GM18867 (cell line): ENCODE data around the gene HS3ST1.

Source experiments
- ATAC-seq: cut with Tn5 transposase; IDR thresholded peaks from one replicate; pipeline ENCODE4 v1.9.1; 2021; ENCODE audit warnings: mild to moderate bottlenecking, moderate library complexity; ENCODE audit not compliant: unreplicated experiment

The HS3ST1 gene

GRCh38 chr4:11428231-11428898, at the start of gene HS3ST1:
HS3ST1 (minus strand) TSS chr4:11428894; CDS start chr4:11400005, 28,889 bp downstream.
- ATAC-seq, result peak; percentile 29

- ATAC-seq, result no peak
Measured at GRCh38 chr4:11475871-11476270, 47.2 kb upstream of the HS3ST1 start.

GRCh38 chr4:11474146-11474545, 45.5 kb upstream of the HS3ST1 start:
- ATAC-seq, result no peak

- no peak for ATAC-seq
Measured at GRCh38 chr4:11472535-11472934, 43.8 kb upstream of the HS3ST1 start.

- ATAC-seq, result peak; percentile 77
Measured at GRCh38 chr4:11471618-11472017, 42.9 kb upstream of the HS3ST1 start.

GRCh38 chr4:11471046-11471441, 42.4 kb upstream of the HS3ST1 start:
- ATAC-seq, result no peak

- ATAC-seq, result peak; percentile 52
Measured at GRCh38 chr4:11470438-11471045, 41.8 kb upstream of the HS3ST1 start.

- ATAC-seq, result peak; percentile 77
Measured at GRCh38 chr4:11469650-11470437, 41.1 kb upstream of the HS3ST1 start.

- no peak for ATAC-seq
Measured at GRCh38 chr4:11468901-11469300, 40.2 kb upstream of the HS3ST1 start.

GRCh38 chr4:11467931-11468330, 39.2 kb upstream of the HS3ST1 start:
- ATAC-seq, result no peak

- ATAC-seq, result no peak
Measured at GRCh38 chr4:11463707-11464106, 35.0 kb upstream of the HS3ST1 start.

GRCh38 chr4:11456401-11456800, 27.7 kb upstream of the HS3ST1 start:
- ATAC-seq, result no peak

GRCh38 chr4:11455201-11455835, 26.6 kb upstream of the HS3ST1 start:
- no peak for ATAC-seq

- no peak for ATAC-seq
Measured at GRCh38 chr4:11451716-11452115, 23.0 kb upstream of the HS3ST1 start.

GRCh38 chr4:11446155-11446811, 17.6 kb upstream of the HS3ST1 start:
- no peak for ATAC-seq

GRCh38 chr4:11441194-11441556, 12.5 kb upstream of the HS3ST1 start:
- ATAC-seq, result no peak

- no peak for ATAC-seq
Measured at GRCh38 chr4:11440481-11441193, 11.9 kb upstream of the HS3ST1 start.

GRCh38 chr4:11439836-11440235, 11.1 kb upstream of the HS3ST1 start:
- no peak for ATAC-seq

GRCh38 chr4:11438647-11439046, 10.0 kb upstream of the HS3ST1 start:
- ATAC-seq, result no peak

- peak; percentile 41 for ATAC-seq
Measured at GRCh38 chr4:11436673-11437072, 8.0 kb upstream of the HS3ST1 start.
